IPS DF 6.9 (cell line): Measurements from ENCODE around the gene LAMC3.

Experiments
- DNase-seq: peaks from one replicate; pipeline ENCODE4 v3.0.0-alpha.2; 2013; ENCODE audit warnings: low read depth, low spot score
- H3K27ac ChIP-seq: one replicate; pipeline ENCODE4 v1.5.1; 2013; ENCODE audit warnings: low read length, control low read depth
- H3K27me3 ChIP-seq: 2 replicates; pipeline ENCODE4 v1.6.1; 2013; ENCODE audit warnings: mild to moderate bottlenecking, low read length; ENCODE audit not compliant: control insufficient read depth, insufficient read depth
- H3K36me3 ChIP-seq: 2 replicates; pipeline ENCODE4 v1.6.1; 2013; ENCODE audit warnings: low read length; ENCODE audit not compliant: control insufficient read depth, insufficient read depth
- H3K4me1 ChIP-seq: 2 replicates; pipeline ENCODE4 v1.6.1; 2013; ENCODE audit warnings: low read length; ENCODE audit not compliant: control insufficient read depth, insufficient read depth
- H3K4me3 ChIP-seq: 2 replicates; pipeline ENCODE4 v1.5.1; 2013; ENCODE audit warnings: mild to moderate bottlenecking, low read length
- H3K9me3 ChIP-seq: 2 replicates; pipeline ENCODE4 v1.6.1; 2013; ENCODE audit warnings: low read length, inconsistent platforms; ENCODE audit not compliant: control insufficient read depth, insufficient read depth
- whole genome bisulfite sequencing: extraction: QIAGEN DNeasy Blood & Tissue Kit; methylation state at CpG from one replicate; pipeline ENCODE4 v1.1.7; 2013; ENCODE audit warnings: mixed read lengths, missing lambda C conversion rate; ENCODE audit not compliant: insufficient read length, insufficient coverage; 5-methylcytosine and 5-hydroxymethylcytosine counted together

LAMC3 gene

GRCh38 chr9:131092548-131093440 is 83.8 kb downstream of the LAMC3 start:
- H3K4me3 ChIP-seq, result no peak overlapping the region
- H3K27me3 ChIP-seq, result no peaks in the 10 kb centered on the region
- no CpG with 5 or more reads among the region's 24 CpGs for WGBS
- DNase-seq, result no peak
- H3K27ac ChIP-seq, result no peak overlapping the region
- no peaks in the 10 kb centered on the region for H3K36me3 ChIP-seq
- peaks cover 4% of the 10 kb centered on the region for H3K4me1 ChIP-seq
- H3K9me3 ChIP-seq, result no peaks in the 10 kb centered on the region

DNA sequence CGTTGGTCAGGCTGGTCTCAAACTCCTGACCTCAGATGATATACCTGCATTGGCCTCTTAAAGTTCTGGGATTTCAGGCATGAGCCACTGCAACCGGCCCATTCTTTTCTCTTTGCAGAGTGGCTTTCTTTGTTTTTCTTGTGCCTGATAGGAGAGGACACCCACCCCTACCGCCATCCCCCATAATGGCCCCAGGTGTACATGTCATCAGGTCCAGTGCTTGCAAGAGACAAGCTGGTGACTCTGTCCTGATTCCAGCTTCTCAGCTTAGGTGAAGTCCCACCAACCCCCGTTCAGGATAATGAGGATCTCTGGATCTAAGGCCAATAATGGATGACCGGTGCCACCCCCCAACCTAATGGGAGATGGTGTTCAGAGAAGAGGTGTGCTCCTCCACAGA is 85.0 kb downstream of the LAMC3 start:
- Histone ChIP-seq H3K36me3 (0 out of 2 replicates have a peak, but pooled peaks cover 3% of the 10 kb centered on the region), H3K27me3 (no peaks in the 10 kb centered on the region), H3K4me1 (peaks cover 11% of the 10 kb centered on the region), H3K4me3 (no peak overlapping the region), H3K27ac (no peak overlapping the region), H3K9me3 (no peaks in the 10 kb centered on the region)
- WGBS, result no CpG with 5 or more reads among the region's 5 CpGs
- DNase-seq, result no peak

- Histone ChIP-seq H3K4me1 (peaks cover 16% of the 10 kb centered on the region), H3K36me3 (0 out of 2 replicates have a peak, but pooled peaks cover 3% of the 10 kb centered on the region), H3K27me3 (no peaks in the 10 kb centered on the region), H3K4me3 (no peak overlapping the region), H3K9me3 (no peaks in the 10 kb centered on the region), H3K27ac (no peak overlapping the region)
- no peak for DNase-seq
- WGBS, result no CpG with 5 or more reads among the region's 12 CpGs
Observed at GRCh38 chr9:131094622-131095021, 85.6 kb downstream of the LAMC3 start.

DNA sequence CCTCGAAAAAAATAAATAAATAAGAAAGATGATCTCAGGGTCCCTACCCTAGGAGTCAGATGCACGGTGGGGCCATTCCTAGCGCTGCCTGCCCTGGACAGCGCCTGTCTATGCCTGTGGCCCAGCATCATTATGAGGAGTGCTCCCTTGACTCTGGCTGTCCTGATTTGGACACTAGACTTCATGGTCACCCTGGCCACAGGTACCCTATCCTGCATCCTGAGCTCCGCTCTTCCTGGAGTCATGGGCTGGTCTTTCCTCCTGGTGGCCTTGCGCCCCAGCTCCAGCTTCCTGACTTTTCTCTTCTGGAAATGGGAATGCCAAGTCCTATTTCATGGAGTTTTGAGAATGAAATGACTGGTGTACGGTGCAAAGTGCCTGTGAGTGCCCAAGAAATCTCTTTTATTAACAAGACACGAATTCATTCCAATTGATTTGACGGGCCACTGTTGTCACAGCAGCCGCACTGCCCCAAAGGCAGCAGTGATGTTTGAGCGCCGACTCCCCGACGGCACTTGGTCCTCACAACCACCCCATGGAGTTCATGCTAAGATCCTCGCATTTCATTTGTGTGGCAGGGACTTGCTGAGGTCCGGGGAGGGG is 86.8 kb downstream of the LAMC3 start:
- H3K4me1 ChIP-seq, result peaks cover 16% of the 10 kb centered on the region
- H3K27ac ChIP-seq, result no peak overlapping the region
- peak overlapping the region; percentile 24; the same call in 1 of the 2 replicates for H3K4me3 ChIP-seq
- no peaks in the 10 kb centered on the region for H3K9me3 ChIP-seq
- no peaks in the 10 kb centered on the region for H3K27me3 ChIP-seq
- DNase-seq, result no peak
- WGBS, result no CpG with 5 or more reads among the region's 16 CpGs
- 0 out of 2 replicates have a peak, but pooled peaks cover 5% of the 10 kb centered on the region for H3K36me3 ChIP-seq

DNA sequence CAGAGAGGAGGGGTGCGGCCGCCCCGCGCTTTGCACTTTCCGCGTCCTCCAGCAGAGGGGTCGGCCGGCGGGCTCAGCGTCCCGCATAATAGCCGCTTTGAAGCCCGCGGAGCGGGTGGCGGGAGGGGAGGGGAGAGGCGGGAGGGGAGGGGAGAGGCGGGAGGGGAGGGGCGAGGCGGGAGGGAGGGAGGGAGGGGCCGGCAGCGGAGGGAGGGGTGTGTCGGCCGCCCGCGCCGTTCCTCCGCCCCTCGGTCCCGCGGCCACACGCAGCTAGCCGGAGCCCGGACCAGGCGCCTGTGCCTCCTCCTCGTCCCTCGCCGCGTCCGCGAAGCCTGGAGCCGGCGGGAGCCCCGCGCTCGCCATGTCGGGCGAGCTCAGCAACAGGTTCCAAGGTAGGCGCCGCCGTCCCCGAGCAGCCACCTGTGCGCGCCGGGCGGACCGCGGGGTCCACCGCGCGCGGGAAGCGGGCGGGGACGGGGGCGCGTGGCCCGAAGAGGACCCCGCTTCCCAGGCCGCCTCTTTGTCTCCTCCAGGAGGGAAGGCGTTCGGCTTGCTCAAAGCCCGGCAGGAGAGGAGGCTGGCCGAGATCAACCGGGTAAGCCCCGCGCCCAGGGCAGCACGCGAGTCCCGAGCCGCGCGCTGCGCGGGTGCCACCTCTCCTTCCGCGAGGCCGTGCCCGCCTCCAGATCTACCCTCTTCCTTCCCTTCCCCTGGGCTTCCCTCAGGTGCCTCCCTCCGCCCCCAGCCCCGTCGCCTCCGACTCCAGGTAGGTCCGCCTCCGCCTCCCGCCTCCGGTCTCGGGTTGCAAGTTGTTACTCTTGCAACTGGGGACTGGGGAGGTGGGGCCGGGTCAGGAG is 87.5 kb downstream of the LAMC3 start, which contains the start of gene AIF1L:
TSS of gene AIF1L (plus strand) at position 263 of the 857 bp plus-strand sequence. CDS start at position 362, 99 bp downstream.
- no peaks in the 10 kb centered on the region for H3K27me3 ChIP-seq
- no peak for DNase-seq
- no CpG with 5 or more reads among the region's 99 CpGs for WGBS
- H3K9me3 ChIP-seq, result no peaks in the 10 kb centered on the region
- peak within 1 kb of the TSS; percentile 52 for H3K4me3 ChIP-seq
- peaks cover 16% of the 10 kb centered on the region for H3K4me1 ChIP-seq
- no peak within 1 kb of the TSS for H3K27ac ChIP-seq
- H3K36me3 ChIP-seq, result peaks cover 5% of the 10 kb centered on the region; the same call in 1 of the 2 replicates

GRCh38 chr9:131097126-131097947 is 88.4 kb downstream of the LAMC3 start:
- Histone ChIP-seq H3K27me3 (no peaks in the 10 kb centered on the region), H3K4me1 (peaks cover 16% of the 10 kb centered on the region), H3K4me3 (peak overlapping the region; percentile 52; the same call in 1 of the 2 replicates), H3K27ac (no peak overlapping the region), H3K9me3 (no peaks in the 10 kb centered on the region), H3K36me3 (peaks cover 5% of the 10 kb centered on the region; the same call in 1 of the 2 replicates)
- WGBS, result no CpG with 5 or more reads among the region's 19 CpGs
- DNase-seq, result no peak

DNA sequence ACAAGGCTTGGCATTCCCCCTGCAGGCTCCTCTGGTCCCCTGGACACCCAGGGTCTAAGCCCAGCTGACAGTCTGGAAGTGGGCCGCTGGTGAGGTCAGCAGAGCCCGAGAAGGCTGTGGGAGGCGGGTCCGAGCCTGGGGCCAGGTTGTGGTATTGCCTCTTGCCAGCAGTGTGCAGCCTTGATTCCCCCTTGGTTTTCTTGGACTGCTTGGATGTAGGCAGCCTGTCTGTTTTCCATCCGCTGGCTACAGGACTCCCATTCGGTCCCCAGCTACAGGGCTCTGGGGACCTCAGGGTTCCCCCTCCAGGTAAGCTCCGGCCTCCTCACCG is 88.9 kb downstream of the LAMC3 start:
- peaks cover 5% of the 10 kb centered on the region; the same call in 1 of the 2 replicates for H3K36me3 ChIP-seq
- no peak overlapping the region for H3K27ac ChIP-seq
- no peaks in the 10 kb centered on the region for H3K27me3 ChIP-seq
- WGBS, result no CpG with 5 or more reads among the region's 8 CpGs
- no peak for DNase-seq
- H3K9me3 ChIP-seq, result no peaks in the 10 kb centered on the region
- H3K4me1 ChIP-seq, result peaks cover 20% of the 10 kb centered on the region
- H3K4me3 ChIP-seq, result no peak overlapping the region

DNA sequence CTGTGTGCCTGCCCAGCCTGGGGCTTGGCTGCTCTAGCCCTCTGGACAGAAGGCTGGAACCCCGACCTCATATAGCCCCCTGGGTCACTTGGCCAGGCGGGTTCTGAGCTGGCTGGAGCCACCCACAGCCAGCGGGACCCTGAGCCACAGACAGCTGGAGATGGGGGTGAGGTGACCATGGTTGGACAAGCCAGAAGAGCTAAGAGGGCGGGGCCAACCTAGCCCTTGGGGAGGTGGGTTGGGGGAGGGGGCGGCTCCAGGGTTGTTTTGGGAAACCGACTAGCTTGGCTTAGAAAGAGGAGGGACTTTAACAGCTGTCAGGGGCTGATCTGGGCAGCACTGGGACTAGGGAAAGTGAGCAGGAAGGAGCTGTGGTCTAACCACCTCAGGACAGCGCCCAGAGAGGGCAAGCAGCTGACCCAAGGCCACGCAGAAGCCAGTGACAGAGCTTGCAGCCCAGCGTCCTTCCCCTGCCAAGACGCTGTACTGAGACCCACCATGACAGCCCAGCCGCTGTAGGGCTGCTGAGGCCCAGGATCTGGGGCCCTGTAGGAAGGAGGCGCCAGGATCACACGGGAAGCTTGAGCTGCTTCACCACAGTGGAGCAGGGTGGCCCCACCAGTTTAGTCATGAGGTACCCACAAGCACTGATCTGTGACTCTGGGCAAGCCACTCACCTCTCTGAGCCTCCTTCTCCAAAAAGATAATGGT is 89.6 kb downstream of the LAMC3 start:
- H3K9me3 ChIP-seq, result no peaks in the 10 kb centered on the region
- H3K27ac ChIP-seq, result no peak overlapping the region
- H3K4me3 ChIP-seq, result no peak overlapping the region
- no peak for DNase-seq
- no peaks in the 10 kb centered on the region for H3K27me3 ChIP-seq
- peaks cover 5% of the 10 kb centered on the region; the same call in 1 of the 2 replicates for H3K36me3 ChIP-seq
- peaks cover 22% of the 10 kb centered on the region for H3K4me1 ChIP-seq
- WGBS, result no CpG with 5 or more reads among the region's 13 CpGs

DNA sequence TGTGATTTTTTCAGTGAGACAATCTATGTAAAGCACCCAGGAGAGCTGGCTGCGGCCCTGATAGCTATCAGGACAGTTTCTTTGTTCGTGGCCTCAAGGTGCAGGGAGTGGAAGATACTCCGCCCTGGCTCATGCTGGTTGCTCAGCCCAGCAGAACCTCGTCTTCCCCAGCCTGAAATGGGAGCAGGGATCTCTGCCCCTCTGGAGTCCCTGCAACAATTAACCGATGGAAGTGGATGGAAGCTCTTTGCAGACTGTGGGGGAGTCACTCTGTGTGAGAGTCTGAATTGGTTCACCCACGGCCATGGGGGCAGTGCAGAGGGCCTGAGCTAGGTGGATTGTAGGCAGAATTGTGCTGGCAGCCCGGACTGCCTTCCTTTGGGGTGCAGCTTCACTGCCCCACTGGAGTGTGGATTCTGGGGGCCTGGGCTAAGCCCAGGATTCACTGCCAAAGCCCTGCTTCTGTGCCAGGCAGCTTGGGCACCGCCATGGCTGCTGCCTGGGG is 90.2 kb downstream of the LAMC3 start:
- Histone ChIP-seq H3K27ac (no peak overlapping the region), H3K27me3 (no peaks in the 10 kb centered on the region), H3K4me3 (no peak overlapping the region), H3K36me3 (peaks cover 5% of the 10 kb centered on the region; the same call in 1 of the 2 replicates), H3K9me3 (no peaks in the 10 kb centered on the region), H3K4me1 (peaks cover 24% of the 10 kb centered on the region)
- WGBS, result no CpG with 5 or more reads among the region's 8 CpGs
- DNase-seq, result no peak
